ENCODE results near the gene NR6A1.

GRCh38 chr9:124541824-124542223, 229.3 kb downstream of the NR6A1 start:
- no peak for TF ChIP-seq POLR2AphosphoS5 (IDR thresholded peaks at IDR 0.05; ENCODE audit: insufficient read depth in 1 of 2, low read depth in 1 of 2)
- TF ChIP-seq CTCF (IDR thresholded peaks at IDR 0.05): no peak
- no peak for TF ChIP-seq POLR2A (IDR thresholded peaks at IDR 0.05)
